Thyroid gland (tissue), 4 donors: ENCODE measurements around the gene GNAQ.

Experiments
- POLR2A ChIP-seq, 2 donors: fragments of 450-650 bp; IDR thresholded peaks; one replicate each; pipeline ENCODE4 v1.6.1; 2017; ENCODE audit warnings: antibody characterized with exemption in 2 of 2, mild to moderate bottlenecking in 2 of 2, moderate library complexity in 1 of 2
- TF ChIP-seq, protein P1 (sequence below), 6 experiments: fragments of 200-600 bp in 3 of 6; fragments of 450-650 bp in 3 of 6; sonication (generic) in 3 of 6; IDR thresholded peaks; one replicate each; pipeline ENCODE4 v1.5.1; 2016 to 2019; ENCODE audit warnings: antibody characterized with exemption in 6 of 6, mild to moderate bottlenecking in 2 of 6, inconsistent platforms in 1 of 6, moderate library complexity in 1 of 6

DNA sequence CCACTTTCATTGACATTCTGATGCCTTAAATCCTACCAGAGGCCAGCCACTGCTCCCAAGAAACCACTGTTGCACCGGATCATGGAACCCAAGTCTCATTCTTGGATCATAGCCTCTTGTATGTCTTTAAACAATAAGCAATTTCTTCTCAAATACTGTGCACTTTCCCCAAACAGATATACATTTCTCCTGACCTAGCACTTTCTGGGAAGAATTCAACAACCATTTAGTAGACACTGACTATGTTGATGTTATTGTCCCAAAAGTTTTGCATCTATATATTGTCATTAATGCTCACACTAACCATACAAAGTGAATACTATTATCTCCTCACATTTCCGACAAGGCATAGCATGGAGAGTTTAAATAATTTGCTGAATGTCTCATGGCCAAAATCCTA, 123.3 kb downstream of the GNAQ start:
- TF ChIP-seq, protein P1, sequence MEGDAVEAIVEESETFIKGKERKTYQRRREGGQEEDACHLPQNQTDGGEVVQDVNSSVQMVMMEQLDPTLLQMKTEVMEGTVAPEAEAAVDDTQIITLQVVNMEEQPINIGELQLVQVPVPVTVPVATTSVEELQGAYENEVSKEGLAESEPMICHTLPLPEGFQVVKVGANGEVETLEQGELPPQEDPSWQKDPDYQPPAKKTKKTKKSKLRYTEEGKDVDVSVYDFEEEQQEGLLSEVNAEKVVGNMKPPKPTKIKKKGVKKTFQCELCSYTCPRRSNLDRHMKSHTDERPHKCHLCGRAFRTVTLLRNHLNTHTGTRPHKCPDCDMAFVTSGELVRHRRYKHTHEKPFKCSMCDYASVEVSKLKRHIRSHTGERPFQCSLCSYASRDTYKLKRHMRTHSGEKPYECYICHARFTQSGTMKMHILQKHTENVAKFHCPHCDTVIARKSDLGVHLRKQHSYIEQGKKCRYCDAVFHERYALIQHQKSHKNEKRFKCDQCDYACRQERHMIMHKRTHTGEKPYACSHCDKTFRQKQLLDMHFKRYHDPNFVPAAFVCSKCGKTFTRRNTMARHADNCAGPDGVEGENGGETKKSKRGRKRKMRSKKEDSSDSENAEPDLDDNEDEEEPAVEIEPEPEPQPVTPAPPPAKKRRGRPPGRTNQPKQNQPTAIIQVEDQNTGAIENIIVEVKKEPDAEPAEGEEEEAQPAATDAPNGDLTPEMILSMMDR (IDR thresholded peaks at IDR 0.05), result no peak
- TF ChIP-seq POLR2A (IDR thresholded peaks at IDR 0.05), result no peak
